ENCODE measurements around the gene LALBA.
A peak's percentile ranks its signal among the peaks of the same experiment; 100 is the strongest.
"Not testable (repeated sequence)": the region's sequence is repeated elsewhere in the genome, so short reads cannot be mapped to it uniquely, and the experiment has no call there.

Gene LALBA

DNA sequence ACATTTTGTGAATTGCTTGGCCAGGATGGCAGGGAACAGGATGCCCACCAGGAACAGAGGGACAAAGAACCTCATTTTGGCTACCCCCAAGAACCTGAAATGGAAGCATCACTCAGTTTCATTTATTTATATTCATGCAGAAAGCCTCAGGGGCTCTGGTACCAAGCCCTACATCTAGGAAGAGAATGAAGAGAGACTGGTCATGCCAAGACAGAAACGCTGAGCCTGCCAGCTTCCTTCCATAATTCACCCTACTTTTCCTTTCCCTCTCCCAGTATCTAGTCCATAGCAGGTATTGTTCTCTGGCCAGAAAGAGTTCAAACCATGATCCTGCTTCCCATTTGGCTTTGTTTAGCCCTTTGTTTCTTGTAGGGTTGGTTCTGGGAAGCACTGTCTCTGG, at the start of gene LALBA:
LALBA (minus strand) TSS at position 101 of the 400 bp plus-strand sequence; CDS start at position 75, 26 bp downstream.
- no peak for DNase-seq

DNA sequence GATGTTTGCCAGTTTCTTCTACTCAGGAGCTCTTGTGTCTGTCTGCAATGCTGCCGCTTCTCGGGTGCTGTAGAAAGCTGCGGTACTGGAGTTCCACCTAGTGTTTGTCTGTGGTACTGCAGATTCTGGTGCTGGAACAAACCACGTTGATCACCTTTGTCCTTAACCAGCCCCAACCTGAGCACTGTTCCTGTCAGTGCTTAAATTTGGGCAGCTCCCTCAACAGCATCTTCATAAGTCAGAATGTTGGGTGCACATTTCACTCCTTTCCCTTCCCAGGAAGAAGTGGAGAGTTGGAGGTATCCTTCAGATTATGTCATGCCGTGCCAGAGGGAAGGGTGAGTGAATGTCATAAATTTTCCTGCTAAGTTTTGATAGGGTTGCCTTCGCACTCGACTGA, 48.7 kb upstream of the LALBA start:
- peak; percentile 34 to 90 for DNase-seq

DNA sequence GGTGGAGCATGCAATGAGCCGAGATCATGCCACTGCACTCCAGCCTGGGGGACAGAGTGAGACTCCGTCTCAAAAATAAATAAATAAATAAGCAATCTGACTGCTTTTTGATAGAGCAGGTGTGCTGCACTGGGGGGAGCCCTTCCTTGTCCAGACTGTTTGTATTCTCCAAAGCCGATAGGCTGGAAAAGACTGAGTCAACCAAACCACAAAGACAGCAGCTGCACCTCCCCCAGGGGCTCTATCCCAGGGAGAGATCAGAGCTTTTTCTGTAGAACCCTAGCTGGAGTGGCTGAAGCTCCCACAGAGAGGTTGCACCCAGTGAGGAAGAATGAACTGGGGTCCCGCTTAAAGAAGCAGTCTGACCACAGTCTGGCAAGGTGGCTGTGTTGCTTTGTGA, 45.8 kb upstream of the LALBA start:
- no peak for DNase-seq

DNA sequence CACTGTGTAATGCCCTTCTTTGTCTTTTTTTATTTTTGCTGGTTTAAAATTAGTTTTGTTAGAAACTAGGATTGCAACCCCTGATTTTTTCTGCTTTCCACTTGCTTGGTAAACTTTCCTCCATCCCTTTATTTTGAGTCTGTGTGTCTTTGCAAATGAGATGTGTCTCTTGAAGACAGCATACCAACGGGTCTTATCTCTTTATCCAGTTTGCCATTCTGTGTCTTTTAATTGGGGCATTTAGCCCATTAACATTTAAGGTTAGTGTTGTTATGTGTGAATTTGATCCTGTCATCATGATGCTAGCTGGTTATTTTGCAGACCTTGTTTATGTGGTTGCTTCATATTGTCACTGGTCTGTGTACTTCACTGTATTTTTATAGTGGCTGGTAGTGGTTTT, 43.5 kb upstream of the LALBA start:
- DNase-seq: no peak

DNA sequence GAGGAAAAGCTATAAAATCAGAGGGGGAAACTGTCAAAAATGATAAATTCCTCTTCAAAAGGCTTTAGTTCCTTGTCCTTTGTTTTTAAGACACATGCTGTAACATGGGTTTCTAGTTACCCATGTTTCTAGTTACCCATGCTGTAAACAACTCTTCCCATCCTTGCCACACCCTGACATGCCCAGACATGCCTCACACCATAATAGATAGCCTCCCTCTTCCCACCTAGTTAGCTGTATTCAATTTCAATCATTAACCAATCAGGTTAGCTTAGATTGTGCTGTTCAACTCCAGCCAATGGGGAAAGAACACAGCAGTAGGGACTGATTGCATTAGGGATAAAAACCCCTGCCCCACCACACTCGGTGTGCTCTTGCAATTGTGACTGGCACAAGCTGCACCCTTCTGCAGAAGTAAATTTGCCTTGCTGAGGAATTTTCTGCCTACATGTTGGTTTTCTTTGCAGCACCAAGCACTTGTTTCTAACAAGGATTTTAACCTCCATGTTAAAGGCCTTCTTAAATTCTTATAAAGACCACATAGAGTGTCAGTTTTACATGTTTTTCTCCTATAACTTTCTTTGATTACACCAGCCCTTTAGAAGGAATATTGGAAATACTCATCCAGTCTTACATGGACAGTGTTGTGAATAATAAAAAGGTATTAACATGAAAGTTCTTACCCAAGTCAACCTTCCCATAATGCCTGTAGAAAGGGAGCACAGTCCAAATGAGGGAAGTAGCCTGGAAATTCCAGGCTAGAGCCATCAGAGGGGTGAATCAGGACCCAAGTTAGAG, 32.5 kb upstream of the LALBA start:
- DNase-seq: no peak

DNA sequence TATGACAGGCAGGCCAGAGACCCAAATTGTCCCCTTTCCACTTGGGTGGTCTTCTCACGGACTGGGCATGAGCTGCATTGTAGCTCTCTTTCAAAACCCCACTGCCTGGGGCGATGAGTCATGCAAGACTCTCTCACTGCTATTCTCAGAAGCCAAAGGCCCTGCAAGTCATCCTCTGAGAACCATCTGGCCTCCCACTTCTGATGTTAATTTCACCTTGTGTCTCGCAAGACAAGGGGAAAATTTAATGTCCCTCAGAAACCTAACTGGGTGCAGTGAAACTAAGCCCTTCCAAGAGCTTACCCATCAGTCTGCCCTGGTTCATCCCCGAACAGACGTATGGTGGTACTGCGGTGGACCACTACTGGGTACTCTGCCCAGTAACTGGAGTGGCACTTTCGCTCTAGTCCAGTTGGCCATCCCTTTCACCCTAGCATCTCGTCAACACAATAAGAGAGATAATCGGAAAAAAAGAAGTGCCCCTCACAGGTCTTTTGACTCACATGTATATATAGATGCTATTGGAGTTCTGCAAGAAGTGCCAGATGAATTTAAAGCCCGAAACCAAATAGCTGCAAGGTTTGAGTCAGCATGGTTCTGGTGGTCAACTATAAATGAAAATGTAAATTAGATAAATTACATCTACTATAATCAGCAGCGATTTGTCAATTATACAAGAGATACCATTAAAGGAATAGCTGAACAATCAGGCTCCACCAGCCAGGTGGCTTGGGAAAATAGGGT, 31.3 kb upstream of the LALBA start:
- DNase-seq: no peak

DNA sequence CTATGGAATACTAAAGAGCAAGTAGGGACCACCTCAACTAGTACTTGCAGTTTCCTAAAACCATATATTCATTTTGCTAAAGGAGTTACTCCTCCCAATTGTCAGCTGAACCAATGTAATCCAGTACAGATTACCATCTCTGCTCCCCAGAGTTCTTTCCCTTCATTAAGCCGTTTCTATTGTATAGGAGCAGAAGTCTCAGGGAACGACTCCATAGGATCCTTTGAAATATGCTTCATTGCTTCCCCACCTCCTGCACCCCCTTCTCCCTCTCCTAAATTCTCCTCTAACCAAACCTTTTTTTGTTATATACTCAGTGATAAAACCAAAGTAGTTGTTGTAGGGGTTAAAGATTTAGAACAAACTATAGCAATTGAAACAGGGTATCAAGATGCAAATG, 30.7 kb upstream of the LALBA start:
- DNase-seq: no peak

DNA sequence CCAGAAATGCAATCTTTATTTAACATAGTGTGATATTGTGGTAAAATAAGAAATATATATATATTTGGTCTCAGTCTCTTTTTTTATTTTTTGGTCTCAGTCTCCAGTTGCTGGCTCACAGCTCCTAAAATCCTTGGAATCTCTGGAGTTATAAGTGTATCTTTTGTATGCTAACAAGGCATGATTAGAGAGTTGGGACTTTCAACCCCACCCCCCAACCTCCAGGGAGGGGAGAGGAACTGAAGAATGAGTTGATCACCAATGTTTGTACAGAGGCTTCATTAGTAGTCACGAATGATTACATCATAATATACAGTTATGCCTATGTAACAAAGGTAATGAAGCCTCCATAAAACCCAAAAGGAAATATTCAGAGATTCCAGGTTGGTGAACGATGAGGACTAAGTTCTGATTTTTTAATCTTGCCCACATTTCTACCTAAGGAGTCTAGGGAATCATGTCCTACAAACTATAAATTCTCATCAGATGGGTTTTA, 22.8 kb upstream of the LALBA start:
- DNase-seq: no peak

DNA sequence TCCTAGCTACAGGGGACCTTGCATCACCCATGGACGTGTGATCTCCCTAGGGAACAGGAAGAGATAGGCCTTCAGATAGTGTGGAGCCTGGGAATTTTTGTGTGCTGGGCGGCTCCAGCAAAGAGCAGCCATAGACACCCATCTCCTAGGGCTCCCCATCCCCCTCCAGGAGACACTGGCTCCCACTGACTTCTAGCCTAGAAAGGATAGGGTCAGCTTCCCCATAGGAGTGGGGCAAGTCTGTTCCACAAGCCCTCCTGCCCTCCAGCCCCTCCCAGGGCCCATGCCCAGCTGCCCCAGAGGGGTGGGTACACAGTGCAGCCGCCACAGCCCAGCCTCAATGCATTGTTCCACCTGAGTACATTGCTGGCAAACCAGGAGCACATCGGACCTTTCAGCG, 16.5 kb upstream of the LALBA start:
- DNase-seq: no peak

DNA sequence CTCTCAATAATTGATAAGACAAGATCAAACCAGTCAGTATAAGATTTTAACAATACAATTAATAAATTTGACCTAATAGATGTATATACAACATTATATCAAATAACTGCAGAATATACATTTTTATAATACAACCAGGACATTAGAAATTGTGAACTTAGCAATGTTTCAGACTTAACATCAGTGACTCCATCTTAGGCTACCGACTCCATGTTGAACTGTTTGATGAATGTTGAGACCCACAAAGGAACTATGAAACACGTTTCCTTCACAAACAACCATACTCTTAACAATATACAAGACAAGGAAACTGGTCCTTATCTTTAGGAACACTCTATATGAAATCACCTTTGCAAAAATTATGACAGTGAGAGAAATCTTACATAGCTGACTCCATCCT, 13.9 kb upstream of the LALBA start:
- no peak for DNase-seq

DNA sequence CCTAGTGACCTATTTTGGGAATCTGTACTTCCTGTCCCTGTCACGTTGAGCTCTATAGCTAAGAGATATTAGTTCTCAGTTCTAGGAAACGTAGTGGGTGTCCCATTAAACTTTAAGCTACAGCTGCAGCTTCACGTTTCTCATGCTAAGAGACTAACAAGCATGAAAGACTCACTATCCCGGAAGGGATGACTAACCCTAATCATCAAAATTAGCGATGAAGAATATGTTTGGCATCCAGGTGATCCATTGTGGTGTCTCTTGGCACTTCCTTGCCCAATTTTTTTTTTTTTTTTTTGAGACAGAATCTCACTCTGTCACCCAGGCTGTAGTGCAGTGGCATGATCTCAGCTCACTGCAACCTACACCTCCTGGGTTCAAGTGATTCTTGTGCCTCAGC, 11.0 kb upstream of the LALBA start:
- no peak for DNase-seq

DNA sequence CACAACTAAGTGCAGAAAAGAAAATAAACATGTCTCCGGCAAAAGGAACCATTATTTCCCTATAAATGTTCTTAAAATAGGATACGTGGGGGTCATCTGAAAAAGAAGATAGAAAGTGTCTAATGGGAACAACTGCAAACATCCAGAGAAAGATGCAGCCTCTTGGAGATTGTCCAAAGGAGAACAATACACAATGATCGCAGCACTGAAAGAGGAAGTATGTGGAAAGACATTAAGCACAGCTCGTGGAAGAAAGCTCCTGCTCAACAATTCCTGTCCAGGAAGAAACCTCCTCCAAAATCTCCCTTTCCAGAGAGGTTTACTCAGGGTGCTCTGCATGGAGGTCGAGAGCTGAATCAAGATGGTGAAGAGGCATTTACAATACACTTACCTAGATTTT, 2.5 kb upstream of the LALBA start:
- peak; percentile 5 to 15 for DNase-seq

DNA sequence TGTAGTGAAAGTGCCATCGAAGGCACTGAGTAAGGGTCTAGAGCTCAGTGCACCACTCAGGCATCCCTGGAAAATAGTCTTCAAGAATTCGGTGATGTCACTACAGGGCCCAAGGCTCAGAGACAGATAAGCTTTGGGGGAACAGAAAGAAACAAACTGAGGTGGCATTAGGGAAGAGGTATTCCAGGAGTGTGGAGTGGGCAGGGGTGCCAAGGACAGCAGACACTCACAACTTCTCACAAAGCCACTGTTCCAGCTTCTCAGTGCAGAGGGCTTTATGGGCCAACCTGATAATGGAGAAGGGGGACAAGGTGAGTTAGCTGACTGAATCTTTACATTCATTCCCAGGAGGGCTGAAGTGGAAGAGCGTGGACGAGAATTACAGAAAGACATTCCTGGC, 2.1 kb downstream of the LALBA start:
- DNase-seq: no peak

DNA sequence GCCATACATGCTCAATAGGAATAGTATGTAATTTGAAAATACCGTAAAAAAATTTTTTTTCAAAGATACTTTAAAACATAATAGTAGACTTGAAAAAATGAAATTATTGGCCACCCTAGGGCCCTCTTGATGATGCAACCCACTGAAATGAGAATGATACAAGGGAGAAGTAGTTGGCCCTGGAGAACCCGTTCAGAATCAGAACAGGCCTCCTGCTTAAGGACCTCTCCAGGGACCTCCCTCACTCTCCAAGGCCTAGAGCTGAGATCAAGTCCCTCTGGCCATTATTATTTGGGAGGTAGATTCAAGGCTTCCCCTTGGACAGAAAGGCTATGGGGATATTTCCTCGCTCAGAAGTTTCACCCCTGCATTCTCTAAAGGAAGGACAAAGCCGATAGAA, 11.9 kb downstream of the LALBA start:
- no peak for DNase-seq

DNA sequence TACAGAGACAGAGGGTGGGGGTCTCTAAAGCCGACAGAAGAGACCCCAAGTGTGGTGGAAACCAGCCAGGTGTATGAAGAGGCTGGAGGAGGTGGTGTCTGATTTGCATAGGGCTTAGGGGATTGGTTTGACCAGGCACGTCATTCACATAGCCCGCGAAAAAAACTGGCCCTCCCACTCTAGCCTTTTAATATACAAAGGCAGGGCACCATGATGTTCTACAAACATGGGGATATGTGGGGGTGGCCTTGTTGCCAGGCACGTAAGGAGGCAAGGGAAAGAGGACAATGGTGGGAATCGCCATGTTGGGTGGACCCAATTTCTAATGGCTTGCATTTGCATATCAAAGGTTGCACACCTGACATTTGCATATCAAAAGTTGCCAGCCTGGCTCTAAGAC, 13.2 kb downstream of the LALBA start:
- DNase-seq: no peak

DNA sequence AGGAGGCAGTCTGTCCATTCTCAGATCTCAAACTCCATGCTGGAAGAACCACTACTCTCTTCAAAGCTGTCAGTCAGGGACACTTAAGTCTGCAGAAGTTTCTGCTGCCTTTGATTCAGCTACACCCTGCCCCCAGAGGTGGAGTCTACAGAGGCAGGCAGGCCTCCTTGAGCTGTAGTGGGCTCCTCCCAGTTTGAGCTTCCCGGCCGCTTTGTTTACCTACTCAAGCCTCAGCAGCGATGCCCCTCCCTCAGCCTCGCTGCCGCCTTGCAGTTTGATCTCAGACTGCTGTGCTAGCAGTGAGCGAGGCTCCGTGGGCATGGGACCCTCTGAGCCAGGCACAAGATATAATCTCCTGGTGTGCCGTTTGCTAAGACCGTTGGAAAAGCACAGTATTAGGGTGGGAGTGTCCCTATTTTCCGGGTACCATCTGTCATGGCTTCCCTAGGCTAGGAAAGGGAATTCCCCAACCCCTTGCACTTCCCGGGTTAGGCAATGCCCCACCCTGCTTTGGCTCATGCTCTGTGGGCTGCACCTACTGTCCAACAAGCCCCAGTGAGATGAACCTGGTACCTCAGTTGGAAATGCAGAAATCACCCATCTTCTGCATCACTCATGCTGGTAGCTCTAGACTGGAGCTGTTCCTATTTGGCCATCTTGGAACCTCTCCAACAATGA, 16.0 kb downstream of the LALBA start:
- DNase-seq: not testable (repeated sequence)

DNA sequence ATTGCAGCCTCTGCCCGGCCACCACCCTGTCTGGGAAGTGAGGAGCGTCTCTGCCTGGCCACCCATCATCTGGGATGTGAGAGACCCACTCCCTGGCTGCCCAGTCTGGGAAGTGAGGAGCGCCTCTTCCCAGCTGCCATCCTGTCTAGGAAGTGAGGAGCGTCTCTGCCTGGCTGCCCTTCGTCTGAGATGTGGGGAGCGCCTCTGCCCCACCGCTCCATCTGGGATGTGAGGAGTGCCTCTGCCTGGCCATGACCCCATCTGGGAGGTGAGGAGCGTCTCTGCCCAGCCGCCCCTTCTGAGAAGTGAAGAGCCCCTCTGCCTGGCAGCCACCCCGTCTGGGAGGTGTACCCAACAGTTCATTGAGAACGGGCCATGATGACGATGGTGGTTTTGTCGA, 18.2 kb downstream of the LALBA start:
- not testable (repeated sequence) for DNase-seq

DNA sequence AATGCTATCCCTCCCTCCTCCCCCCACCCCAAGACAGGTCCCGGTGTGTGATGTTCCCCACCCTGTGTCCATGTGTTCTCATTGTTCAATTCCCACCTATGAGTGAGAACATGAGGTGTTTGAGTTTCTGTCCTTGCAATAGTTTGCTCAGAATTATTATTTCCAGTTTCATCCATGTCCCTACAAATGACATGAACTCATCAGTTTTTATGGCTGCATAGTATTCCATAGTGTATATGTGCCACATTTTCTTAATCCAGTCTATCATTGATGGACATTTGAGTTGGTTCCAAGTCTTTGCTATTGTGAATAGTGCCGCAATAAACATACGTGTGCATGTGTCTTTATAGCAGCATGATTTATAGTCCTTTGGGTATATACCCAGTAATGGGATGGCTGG, 22.8 kb downstream of the LALBA start:
- DNase-seq: not testable (repeated sequence)

DNA sequence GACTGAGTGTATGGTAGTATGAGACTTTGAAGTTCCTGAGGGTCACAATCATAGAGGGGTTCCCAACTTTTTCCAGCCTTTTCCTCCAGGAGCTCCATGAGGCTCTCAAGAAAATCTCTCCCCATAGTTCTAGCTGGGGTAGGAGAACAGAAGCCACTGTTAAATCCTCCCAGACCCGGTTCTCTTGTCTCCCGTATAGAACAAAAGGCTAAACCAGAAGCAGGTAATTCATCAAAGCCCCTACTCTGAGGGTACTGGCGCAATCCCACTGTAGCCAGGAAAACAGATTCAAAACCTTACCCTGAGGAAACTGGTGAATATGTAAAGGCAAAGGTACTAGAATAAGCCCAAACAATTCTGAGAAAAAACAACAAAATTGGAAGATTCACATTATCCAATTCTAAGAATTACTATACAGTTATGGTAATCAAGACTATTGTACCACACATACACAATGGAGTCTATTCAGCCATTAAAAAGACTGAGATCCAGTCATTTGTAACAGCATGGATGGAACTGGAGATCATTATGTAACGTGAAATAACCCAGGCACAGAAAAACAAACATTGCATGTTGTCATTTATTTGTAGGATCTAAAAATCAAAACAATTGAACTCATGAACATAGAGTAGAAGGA, 23.9 kb downstream of the LALBA start:
- no peak for DNase-seq

DNA sequence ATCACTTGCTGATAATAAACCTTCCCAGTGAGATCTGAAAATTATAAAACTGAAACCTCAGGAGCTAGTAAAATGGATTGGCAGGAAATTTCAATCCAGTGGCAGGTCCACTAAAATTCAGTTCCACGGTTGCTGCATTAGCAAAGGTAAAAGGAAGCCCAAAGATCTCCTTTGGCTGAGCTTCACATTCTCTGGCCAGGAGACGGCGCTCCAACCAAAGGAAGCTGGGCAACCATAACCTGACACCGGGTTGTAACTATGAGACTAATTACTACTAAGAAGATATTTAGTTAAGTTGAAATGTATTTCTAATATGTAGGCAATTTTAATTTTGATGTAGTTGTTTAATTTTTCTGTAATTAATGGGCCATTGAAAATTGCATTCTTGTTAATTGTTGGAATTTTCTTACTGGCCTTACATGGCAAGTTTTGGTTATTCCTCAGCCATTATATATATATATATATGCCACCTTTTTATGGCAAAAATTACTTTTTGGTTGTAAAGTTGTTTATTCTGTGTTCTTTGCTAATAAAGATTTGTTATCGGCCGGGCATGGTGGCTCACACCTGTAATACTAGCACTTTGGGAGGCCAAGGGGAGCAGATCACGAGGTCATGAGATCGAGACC, 27.4 kb downstream of the LALBA start:
- peak; percentile 1 to 45 for DNase-seq

DNA sequence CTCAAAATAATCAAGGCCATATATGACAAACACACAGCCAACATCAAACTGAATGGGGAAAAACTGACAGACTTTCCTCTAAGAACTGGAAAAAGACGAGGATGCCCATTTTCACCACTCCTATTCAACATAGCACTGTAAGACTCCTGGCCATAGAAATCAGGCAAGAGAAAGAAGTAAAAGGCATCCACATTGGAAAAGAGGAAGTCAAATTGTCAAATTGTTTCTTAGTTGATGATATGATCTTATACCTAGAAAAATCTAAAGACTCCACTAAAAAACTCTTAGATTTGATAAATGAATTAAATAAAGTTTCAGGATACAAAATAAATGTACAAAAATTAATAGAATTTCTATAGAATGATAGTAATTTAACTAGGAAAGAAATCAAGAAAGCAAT, 33.2 kb downstream of the LALBA start:
- no peak for DNase-seq

DNA sequence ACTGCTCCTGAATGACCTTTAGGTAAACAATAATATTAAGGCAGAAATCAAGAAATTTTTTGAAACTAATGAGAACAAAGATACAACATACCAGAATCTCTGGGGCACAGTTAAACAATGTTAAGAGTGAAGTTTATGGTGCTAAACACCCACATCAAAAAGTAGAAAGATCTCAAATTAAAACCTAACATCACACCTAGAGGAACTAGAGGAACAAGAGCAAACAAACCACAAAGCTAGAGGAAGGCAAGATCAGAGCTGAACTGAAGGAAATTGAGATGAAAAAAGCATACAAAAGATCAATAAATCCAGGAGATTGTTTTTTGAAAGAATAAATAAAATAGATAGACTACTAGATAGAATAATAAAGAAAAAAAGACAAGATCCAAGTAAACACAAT, 37.2 kb downstream of the LALBA start:
- DNase-seq: no peak

All from inflammatory macrophage treated with lipopolysaccharide for 1 hour (primary cell).